Colonic mucosa (tissue), 4 donors: ENCODE results near the gene UBE2O. TPM values are rescaled to one million over a fixed set of nuclear protein-coding genes. Genes with fewer than 3 reads are reported as not detected.

Experiments
- DNase-seq: peaks from one replicate; pipeline ENCODE4 v3.0.0-alpha.2; 2020
- H3K27ac ChIP-seq: fragments of 200-600 bp; one replicate; pipeline ENCODE4 v1.8.0; 2021
- H3K27me3 ChIP-seq: fragments of 200-600 bp; one replicate; pipeline ENCODE4 v1.8.0; 2021
- H3K36me3 ChIP-seq: fragments of 200-600 bp; one replicate; pipeline ENCODE4 v1.8.0; 2021
- H3K4me1 ChIP-seq: fragments of 200-600 bp; one replicate; pipeline ENCODE4 v1.8.0; 2021; ENCODE audit warnings: mild to moderate bottlenecking
- H3K4me3 ChIP-seq: fragments of 200-600 bp; one replicate; pipeline ENCODE4 v1.8.0; 2021
- H3K9ac ChIP-seq, 2 donors: one replicate each; pipeline ENCODE4 v1.7.0; 2013; ENCODE audit warnings: control low read depth in 2 of 2, low read depth in 2 of 2, low read length in 2 of 2
- H3K9me3 ChIP-seq: fragments of 200-600 bp; one replicate; pipeline ENCODE4 v1.8.0; 2021
- intact Hi-C: fragments of 100-400 bp; cut with DNase I; formaldehyde crosslinking; loops from one replicate; pipeline ENCODE4 v1.14.1; 2022
- total RNA-seq, 2 donors: library from RNA; stranded (reverse); fragmentation: NEBNext Ultra II Directional in 1 of 2; extraction: Animal tissue kit (Norgen Biotek cat#: 25700) in 1 of 2; gene quantifications; one replicate each; pipeline ENCODE4 v1.2.1, GENCODE V29; 2021
- TF ChIP-seq, protein P1 (sequence below): fragments of 200-600 bp; IDR thresholded peaks from one replicate; pipeline ENCODE4 v1.8.0; 2022; ENCODE audit warnings: antibody characterized with exemption, mild to moderate bottlenecking
- donor health status: healthy.
- donor health status: DM: no; HTN: no; CAD: no.
- donor health status: DM: no; HTN: no; CAD: no.

Gene UBE2O
- total RNA-seq, 2 donors from 2014 or later = 17.5 to 25.2 TPM

DNA sequence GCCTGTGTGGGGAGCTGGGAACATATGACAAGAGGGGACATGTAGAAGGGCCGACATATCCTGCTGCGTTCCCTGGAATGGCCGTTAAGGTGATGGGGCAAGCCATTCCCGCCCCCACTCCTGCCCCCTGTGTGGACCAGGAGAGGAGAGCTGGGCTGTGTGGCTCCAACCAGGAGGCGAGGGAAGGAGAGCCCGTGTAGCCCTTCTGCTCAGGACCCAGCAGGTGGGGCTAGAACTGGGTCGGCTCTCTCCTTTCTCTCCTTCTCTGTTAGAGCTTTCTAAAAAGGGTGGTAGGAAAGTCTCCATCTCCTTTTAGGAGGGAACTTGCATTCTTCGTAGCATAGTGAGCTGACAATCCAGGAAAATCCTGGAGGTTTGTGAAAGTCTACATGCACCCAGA is 55.8 kb downstream of the UBE2O start:
- H3K9me3 ChIP-seq = no peaks in the 10 kb centered on the region
- H3K4me1 ChIP-seq = no peaks in the 10 kb centered on the region
- DNase-seq = no peak
- H3K4me3 ChIP-seq = no peak overlapping the region
- no peak overlapping the region for H3K27ac ChIP-seq
- no peak overlapping the region for H3K9ac ChIP-seq
- intact Hi-C loops = loop anchor here (2.0 kb wide), 1 partner anchor 94 kb away; no protein-coding TSS in a partner anchor
- no peaks in the 10 kb centered on the region for H3K27me3 ChIP-seq
- H3K36me3 ChIP-seq = peaks cover 9% of the 10 kb centered on the region
- TF ChIP-seq, protein P1, sequence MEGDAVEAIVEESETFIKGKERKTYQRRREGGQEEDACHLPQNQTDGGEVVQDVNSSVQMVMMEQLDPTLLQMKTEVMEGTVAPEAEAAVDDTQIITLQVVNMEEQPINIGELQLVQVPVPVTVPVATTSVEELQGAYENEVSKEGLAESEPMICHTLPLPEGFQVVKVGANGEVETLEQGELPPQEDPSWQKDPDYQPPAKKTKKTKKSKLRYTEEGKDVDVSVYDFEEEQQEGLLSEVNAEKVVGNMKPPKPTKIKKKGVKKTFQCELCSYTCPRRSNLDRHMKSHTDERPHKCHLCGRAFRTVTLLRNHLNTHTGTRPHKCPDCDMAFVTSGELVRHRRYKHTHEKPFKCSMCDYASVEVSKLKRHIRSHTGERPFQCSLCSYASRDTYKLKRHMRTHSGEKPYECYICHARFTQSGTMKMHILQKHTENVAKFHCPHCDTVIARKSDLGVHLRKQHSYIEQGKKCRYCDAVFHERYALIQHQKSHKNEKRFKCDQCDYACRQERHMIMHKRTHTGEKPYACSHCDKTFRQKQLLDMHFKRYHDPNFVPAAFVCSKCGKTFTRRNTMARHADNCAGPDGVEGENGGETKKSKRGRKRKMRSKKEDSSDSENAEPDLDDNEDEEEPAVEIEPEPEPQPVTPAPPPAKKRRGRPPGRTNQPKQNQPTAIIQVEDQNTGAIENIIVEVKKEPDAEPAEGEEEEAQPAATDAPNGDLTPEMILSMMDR = no peak

DNA sequence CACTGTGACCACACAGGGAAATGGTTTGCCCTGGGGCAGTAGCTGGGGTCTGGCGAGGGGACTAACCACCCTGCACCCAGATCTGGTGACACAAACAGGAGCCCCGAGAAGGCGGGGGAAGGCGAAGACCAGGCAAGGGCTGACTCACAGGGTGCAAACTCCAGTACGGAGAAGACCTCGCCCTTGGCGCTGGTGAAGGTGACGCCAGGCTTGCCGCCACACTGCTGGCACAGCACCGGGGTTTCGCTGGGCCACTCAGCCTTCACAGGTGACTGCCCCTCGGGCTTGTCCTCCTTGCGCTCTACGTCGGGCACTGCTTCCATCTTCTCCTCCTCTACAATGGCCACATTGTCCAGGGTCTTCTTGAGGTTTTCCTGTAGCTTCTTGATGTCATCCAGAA is 57.0 kb downstream of the UBE2O start:
- H3K27ac ChIP-seq = no peak overlapping the region
- TF ChIP-seq, protein P1 = no peak

DNA sequence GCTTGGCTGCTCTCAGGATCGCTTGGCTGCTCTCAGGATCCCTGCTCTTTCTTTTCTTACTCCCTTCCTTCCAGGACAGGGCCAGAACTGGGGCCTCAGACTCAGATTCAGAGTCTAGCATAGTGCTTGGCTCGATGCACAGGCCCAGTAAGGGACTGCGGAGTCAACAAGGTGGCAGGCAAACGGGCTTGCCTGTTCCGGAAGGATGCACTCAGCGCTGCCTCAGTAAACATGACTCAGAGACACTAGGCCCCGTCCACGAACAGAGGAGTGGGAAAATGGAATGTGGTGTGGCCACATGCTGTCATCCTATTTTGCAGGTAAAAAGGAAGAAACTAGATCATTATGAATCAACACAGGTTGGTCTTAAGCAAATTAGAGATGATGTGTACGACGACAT is 58.8 kb downstream of the UBE2O start:
- no peak overlapping the region for H3K9ac ChIP-seq
- intact Hi-C loops = no loop called here
- no peaks in the 10 kb centered on the region for H3K36me3 ChIP-seq
- H3K27me3 ChIP-seq = no peaks in the 10 kb centered on the region
- no peak overlapping the region for H3K27ac ChIP-seq
- TF ChIP-seq, protein P1 = no peak
- no peaks in the 10 kb centered on the region for H3K4me1 ChIP-seq
- no peak for DNase-seq
- no peaks in the 10 kb centered on the region for H3K9me3 ChIP-seq
- H3K4me3 ChIP-seq = no peak overlapping the region

More for the DNA sequence above, 57.0 kb downstream of the UBE2O start:
- peaks cover 5% of the 10 kb centered on the region for H3K36me3 ChIP-seq
- H3K9me3 ChIP-seq = no peaks in the 10 kb centered on the region
- DNase-seq = no peak
- intact Hi-C loops = loop anchor here (2.0 kb wide), 1 partner anchor 93 kb away; no protein-coding TSS in a partner anchor
- no peaks in the 10 kb centered on the region for H3K4me1 ChIP-seq
- H3K4me3 ChIP-seq = no peak overlapping the region
- H3K9ac ChIP-seq = no peak overlapping the region
- H3K27me3 ChIP-seq = no peaks in the 10 kb centered on the region

DNA sequence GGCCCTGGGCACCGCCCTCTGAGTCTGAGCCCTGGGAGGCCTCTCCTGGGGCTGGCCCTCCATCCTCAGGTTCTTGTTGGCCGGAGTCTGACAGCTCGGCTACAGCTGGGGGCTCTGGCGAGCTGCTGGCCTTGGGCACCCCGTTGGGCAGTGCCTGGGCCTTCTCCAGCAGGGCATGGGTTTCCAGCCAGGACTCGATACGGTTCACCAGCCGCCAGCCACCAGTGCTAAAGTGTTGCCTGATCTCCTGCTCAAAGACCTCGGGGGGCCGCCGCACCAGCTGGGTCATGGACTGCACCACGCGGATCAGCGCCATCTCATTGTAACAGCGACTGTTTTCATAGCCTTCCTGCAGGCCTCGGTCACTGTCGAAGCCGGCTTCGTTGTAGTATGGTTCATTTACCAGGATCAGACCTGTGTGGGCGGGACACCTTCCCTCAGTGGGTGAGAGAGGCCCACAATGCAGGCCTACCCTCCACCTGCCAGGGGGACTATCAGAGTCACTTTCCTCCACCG is 61.7 kb downstream of the UBE2O start:
- no peaks in the 10 kb centered on the region for H3K36me3 ChIP-seq
- H3K4me1 ChIP-seq = no peaks in the 10 kb centered on the region
- H3K9me3 ChIP-seq = no peaks in the 10 kb centered on the region
- no peak overlapping the region for H3K27ac ChIP-seq
- H3K4me3 ChIP-seq = no peak overlapping the region
- intact Hi-C loops = no loop called here
- H3K27me3 ChIP-seq = no peaks in the 10 kb centered on the region
- no peak for DNase-seq
- TF ChIP-seq, protein P1 = no peak
- no peak overlapping the region for H3K9ac ChIP-seq

DNA sequence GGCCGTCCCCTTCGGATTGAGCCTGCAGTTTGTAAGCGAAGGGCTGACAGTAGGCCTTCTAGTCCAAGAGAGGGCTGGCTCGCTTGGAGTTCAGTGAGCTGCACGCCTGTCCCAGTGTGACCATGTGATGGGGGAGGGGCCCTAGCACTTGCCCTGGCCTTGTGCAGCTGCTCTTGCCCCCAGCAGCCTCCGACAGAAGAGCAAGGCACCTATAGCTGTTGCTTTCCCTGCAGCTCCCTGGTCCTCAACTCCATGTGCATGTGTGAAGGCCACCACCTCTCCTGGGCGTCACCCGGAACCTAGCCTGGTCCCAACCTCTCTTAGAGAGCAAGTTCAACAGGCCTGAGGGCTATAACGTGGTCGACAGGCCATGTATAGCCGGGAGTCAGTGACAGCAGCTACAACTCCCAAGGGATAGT is 62.9 kb downstream of the UBE2O start:
- intact Hi-C loops = no loop called here
- Histone ChIP-seq H3K9ac (no peak overlapping the region), H3K4me3 (no peak overlapping the region), H3K4me1 (peaks cover 5% of the 10 kb centered on the region), H3K9me3 (no peaks in the 10 kb centered on the region), H3K27me3 (peaks cover 5% of the 10 kb centered on the region), H3K36me3 (no peaks in the 10 kb centered on the region), H3K27ac (no peak overlapping the region)
- TF ChIP-seq, protein P1 = no peak
- DNase-seq = no peak
